WTC11 (cell line): ENCODE results near the gene ASIC3. TPM values are rescaled to one million over a fixed set of nuclear protein-coding genes. Genes with fewer than 3 reads are reported as not detected.

Experiments used
- ATF1 ChIP-seq: sonication (generic); formaldehyde crosslinking; IDR thresholded peaks from 2 replicates; pipeline ENCODE4 v1.8.1; 2023; ENCODE audit warnings: mild to moderate bottlenecking, moderate library complexity, missing genetic modification reagents
- CREB1 ChIP-seq: sonication (generic); formaldehyde crosslinking; IDR thresholded peaks from 2 replicates; pipeline ENCODE4 v1.8.0; 2023; ENCODE audit warnings: mild to moderate bottlenecking, missing genetic modification reagents
- ELF4 ChIP-seq: sonication (generic); formaldehyde crosslinking; IDR thresholded peaks from 2 replicates; pipeline ENCODE4 v1.8.1; 2022; ENCODE audit warnings: low read depth, mild to moderate bottlenecking, moderate library complexity, missing genetic modification reagents
- FOXK1 ChIP-seq: sonication (generic); formaldehyde crosslinking; IDR thresholded peaks from 2 replicates; pipeline ENCODE4 v1.8.0; 2022; ENCODE audit warnings: mild to moderate bottlenecking, moderate library complexity, missing genetic modification reagents
- KAT7 ChIP-seq: sonication (generic); formaldehyde crosslinking; IDR thresholded peaks from 2 replicates; pipeline ENCODE4 v1.8.1; 2023; ENCODE audit warnings: missing genetic modification reagents, mild to moderate bottlenecking, borderline replicate concordance
- MYBL2 ChIP-seq: sonication (generic); formaldehyde crosslinking; IDR thresholded peaks from 2 replicates; pipeline ENCODE4 v1.8.1; 2023; ENCODE audit warnings: mild to moderate bottlenecking, moderate library complexity, missing genetic modification reagents
- NFATC4 ChIP-seq: fragments of 250-450 bp; sonication (Bioruptor Pico); IDR thresholded peaks from 2 replicates; pipeline ENCODE4 v1.9.0; 2021; ENCODE audit warnings: mild to moderate bottlenecking
- NFYB ChIP-seq: sonication (generic); formaldehyde crosslinking; conservative IDR thresholded peaks from 2 replicates; pipeline ENCODE4 v1.8.0; 2022; ENCODE audit warnings: low read depth, missing genetic modification reagents
- ZBTB21 ChIP-seq: sonication (generic); formaldehyde crosslinking; IDR thresholded peaks from 2 replicates; pipeline ENCODE4 v1.8.1; 2023; ENCODE audit warnings: mild to moderate bottlenecking, missing genetic modification reagents, borderline replicate concordance
- ZNF121 ChIP-seq: sonication (generic); formaldehyde crosslinking; IDR thresholded peaks from 2 replicates; pipeline ENCODE4 v1.8.0; 2023; ENCODE audit warnings: missing genetic modification reagents
- ZNF219 ChIP-seq: sonication (generic); formaldehyde crosslinking; IDR thresholded peaks from 2 replicates; pipeline ENCODE4 v1.8.0; 2023; ENCODE audit warnings: missing genetic modification reagents, mild to moderate bottlenecking, borderline replicate concordance
- ZNF396 ChIP-seq: fragments of 250-450 bp; sonication (Bioruptor Pico); IDR thresholded peaks from 2 replicates; pipeline ENCODE4 v1.8.0; 2021; ENCODE audit warnings: mild to moderate bottlenecking, moderate library complexity, borderline replicate concordance
- ZNF423 ChIP-seq: fragments of 250-450 bp; sonication (Bioruptor Pico); IDR thresholded peaks from 2 replicates; pipeline ENCODE4 v2.1.2; 2022; ENCODE audit warnings: mild to moderate bottlenecking, moderate library complexity
- total RNA-seq: library from RNA; stranded (reverse); gene quantifications from 3 replicates; pipeline ENCODE4 v1.2.3, GENCODE V29; 2021
- TF ChIP-seq, protein P1 (sequence below): sonication (generic); formaldehyde crosslinking; IDR thresholded peaks from 2 replicates; pipeline ENCODE4 v1.8.1; 2023; ENCODE audit warnings: mild to moderate bottlenecking, moderate library complexity, missing genetic modification reagents
- TF ChIP-seq, protein P2 (sequence below): sonication (generic); formaldehyde crosslinking; IDR thresholded peaks from 2 replicates; pipeline ENCODE4 v1.8.0; 2022; ENCODE audit warnings: missing genetic modification reagents
- TF ChIP-seq, protein P3 (sequence below): sonication (generic); formaldehyde crosslinking; IDR thresholded peaks from 2 replicates; pipeline ENCODE4 v1.8.1; 2023; ENCODE audit warnings: mild to moderate bottlenecking, missing genetic modification reagents
- TF ChIP-seq, protein P4 (sequence below): fragments of 250-450 bp; sonication (Bioruptor Pico); IDR thresholded peaks from 2 replicates; pipeline ENCODE4 v1.9.0; 2021; ENCODE audit warnings: mild to moderate bottlenecking, borderline replicate concordance
- TF ChIP-seq, protein P5 (sequence below): sonication (generic); formaldehyde crosslinking; IDR thresholded peaks from 2 replicates; pipeline ENCODE4 v1.8.1; 2023; ENCODE audit warnings: mild to moderate bottlenecking, missing genetic modification reagents
- TF ChIP-seq, protein P6 (sequence below): sonication (generic); formaldehyde crosslinking; IDR thresholded peaks from 2 replicates; pipeline ENCODE4 v1.8.0; 2023; ENCODE audit warnings: mild to moderate bottlenecking, missing genetic modification reagents
- TF ChIP-seq, protein P7 (sequence below): sonication (generic); formaldehyde crosslinking; IDR thresholded peaks from 2 replicates; pipeline ENCODE4 v1.8.1; 2023; ENCODE audit warnings: mild to moderate bottlenecking, missing genetic modification reagents, moderate library complexity
- TF ChIP-seq, protein P8 (sequence below): sonication (generic); formaldehyde crosslinking; IDR thresholded peaks from 2 replicates; pipeline ENCODE4 v1.8.1; 2022; ENCODE audit warnings: low read depth, mild to moderate bottlenecking, moderate library complexity, missing genetic modification reagents, borderline replicate concordance

ASIC3 gene
- total RNA-seq, 1 experiment from 2014 or later, result 5.5 TPM

DNA sequence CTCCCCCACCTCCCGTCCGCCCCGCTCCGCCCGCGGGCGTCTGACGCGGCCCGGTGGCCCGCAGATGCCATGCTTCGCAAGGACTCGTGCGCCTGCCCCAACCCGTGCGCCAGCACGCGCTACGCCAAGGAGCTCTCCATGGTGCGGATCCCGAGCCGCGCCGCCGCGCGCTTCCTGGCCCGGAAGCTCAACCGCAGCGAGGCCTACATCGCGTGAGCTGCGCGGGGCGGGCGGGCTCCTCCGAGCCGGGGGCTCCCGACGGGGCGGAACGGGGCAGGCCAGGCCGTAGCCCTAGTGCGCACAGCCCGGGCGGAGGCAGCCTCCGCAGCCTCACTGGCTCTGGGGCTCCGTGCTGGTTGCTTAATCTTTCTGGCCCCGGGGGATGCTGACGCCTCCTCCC is 2.8 kb downstream of the ASIC3 start (continued):
- TF ChIP-seq, protein P1, sequence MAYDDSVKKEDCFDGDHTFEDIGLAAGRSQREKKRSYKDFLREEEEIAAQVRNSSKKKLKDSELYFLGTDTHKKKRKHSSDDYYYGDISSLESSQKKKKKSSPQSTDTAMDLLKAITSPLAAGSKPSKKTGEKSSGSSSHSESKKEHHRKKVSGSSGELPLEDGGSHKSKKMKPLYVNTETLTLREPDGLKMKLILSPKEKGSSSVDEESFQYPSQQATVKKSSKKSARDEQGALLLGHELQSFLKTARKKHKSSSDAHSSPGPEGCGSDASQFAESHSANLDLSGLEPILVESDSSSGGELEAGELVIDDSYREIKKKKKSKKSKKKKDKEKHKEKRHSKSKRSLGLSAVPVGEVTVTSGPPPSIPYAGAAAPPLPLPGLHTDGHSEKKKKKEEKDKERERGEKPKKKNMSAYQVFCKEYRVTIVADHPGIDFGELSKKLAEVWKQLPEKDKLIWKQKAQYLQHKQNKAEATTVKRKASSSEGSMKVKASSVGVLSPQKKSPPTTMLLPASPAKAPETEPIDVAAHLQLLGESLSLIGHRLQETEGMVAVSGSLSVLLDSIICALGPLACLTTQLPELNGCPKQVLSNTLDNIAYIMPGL (CRISPR knock-in tag), result peak; percentile 70; the same call in 1 of the 2 replicates
- TF ChIP-seq MYBL2 (CRISPR knock-in tag), result peak; percentile 95
- TF ChIP-seq NFYB, result peak; percentile 57
- no peak for TF ChIP-seq ZBTB21 (CRISPR knock-in tag)
- no peak for TF ChIP-seq NFATC4 (CRISPR knock-in tag)
- TF ChIP-seq, protein P2, sequence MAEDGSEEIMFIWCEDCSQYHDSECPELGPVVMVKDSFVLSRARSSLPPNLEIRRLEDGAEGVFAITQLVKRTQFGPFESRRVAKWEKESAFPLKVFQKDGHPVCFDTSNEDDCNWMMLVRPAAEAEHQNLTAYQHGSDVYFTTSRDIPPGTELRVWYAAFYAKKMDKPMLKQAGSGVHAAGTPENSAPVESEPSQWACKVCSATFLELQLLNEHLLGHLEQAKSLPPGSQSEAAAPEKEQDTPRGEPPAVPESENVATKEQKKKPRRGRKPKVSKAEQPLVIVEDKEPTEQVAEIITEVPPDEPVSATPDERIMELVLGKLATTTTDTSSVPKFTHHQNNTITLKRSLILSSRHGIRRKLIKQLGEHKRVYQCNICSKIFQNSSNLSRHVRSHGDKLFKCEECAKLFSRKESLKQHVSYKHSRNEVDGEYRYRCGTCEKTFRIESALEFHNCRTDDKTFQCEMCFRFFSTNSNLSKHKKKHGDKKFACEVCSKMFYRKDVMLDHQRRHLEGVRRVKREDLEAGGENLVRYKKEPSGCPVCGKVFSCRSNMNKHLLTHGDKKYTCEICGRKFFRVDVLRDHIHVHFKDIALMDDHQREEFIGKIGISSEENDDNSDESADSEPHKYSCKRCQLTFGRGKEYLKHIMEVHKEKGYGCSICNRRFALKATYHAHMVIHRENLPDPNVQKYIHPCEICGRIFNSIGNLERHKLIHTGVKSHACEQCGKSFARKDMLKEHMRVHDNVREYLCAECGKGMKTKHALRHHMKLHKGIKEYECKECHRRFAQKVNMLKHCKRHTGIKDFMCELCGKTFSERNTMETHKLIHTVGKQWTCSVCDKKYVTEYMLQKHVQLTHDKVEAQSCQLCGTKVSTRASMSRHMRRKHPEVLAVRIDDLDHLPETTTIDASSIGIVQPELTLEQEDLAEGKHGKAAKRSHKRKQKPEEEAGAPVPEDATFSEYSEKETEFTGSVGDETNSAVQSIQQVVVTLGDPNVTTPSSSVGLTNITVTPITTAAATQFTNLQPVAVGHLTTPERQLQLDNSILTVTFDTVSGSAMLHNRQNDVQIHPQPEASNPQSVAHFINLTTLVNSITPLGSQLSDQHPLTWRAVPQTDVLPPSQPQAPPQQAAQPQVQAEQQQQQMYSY, result peak; percentile 70
- TF ChIP-seq FOXK1 (CRISPR knock-in tag), result peak; percentile 98
- peak; percentile 91 for TF ChIP-seq ELF4 (CRISPR knock-in tag)
- TF ChIP-seq, protein P3, sequence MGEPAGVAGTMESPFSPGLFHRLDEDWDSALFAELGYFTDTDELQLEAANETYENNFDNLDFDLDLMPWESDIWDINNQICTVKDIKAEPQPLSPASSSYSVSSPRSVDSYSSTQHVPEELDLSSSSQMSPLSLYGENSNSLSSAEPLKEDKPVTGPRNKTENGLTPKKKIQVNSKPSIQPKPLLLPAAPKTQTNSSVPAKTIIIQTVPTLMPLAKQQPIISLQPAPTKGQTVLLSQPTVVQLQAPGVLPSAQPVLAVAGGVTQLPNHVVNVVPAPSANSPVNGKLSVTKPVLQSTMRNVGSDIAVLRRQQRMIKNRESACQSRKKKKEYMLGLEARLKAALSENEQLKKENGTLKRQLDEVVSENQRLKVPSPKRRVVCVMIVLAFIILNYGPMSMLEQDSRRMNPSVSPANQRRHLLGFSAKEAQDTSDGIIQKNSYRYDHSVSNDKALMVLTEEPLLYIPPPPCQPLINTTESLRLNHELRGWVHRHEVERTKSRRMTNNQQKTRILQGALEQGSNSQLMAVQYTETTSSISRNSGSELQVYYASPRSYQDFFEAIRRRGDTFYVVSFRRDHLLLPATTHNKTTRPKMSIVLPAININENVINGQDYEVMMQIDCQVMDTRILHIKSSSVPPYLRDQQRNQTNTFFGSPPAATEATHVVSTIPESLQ (CRISPR knock-in tag), result peak; percentile 73
- TF ChIP-seq, protein P4, sequence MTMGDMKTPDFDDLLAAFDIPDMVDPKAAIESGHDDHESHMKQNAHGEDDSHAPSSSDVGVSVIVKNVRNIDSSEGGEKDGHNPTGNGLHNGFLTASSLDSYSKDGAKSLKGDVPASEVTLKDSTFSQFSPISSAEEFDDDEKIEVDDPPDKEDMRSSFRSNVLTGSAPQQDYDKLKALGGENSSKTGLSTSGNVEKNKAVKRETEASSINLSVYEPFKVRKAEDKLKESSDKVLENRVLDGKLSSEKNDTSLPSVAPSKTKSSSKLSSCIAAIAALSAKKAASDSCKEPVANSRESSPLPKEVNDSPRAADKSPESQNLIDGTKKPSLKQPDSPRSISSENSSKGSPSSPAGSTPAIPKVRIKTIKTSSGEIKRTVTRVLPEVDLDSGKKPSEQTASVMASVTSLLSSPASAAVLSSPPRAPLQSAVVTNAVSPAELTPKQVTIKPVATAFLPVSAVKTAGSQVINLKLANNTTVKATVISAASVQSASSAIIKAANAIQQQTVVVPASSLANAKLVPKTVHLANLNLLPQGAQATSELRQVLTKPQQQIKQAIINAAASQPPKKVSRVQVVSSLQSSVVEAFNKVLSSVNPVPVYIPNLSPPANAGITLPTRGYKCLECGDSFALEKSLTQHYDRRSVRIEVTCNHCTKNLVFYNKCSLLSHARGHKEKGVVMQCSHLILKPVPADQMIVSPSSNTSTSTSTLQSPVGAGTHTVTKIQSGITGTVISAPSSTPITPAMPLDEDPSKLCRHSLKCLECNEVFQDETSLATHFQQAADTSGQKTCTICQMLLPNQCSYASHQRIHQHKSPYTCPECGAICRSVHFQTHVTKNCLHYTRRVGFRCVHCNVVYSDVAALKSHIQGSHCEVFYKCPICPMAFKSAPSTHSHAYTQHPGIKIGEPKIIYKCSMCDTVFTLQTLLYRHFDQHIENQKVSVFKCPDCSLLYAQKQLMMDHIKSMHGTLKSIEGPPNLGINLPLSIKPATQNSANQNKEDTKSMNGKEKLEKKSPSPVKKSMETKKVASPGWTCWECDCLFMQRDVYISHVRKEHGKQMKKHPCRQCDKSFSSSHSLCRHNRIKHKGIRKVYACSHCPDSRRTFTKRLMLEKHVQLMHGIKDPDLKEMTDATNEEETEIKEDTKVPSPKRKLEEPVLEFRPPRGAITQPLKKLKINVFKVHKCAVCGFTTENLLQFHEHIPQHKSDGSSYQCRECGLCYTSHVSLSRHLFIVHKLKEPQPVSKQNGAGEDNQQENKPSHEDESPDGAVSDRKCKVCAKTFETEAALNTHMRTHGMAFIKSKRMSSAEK (CRISPR knock-in tag), result no peak
- TF ChIP-seq ZNF219 (CRISPR knock-in tag), result peak; percentile 95; the same call in 1 of the 2 replicates
- TF ChIP-seq ZNF121 (CRISPR knock-in tag), result no peak; the same call in 1 of the 2 replicates
- TF ChIP-seq, protein P5, sequence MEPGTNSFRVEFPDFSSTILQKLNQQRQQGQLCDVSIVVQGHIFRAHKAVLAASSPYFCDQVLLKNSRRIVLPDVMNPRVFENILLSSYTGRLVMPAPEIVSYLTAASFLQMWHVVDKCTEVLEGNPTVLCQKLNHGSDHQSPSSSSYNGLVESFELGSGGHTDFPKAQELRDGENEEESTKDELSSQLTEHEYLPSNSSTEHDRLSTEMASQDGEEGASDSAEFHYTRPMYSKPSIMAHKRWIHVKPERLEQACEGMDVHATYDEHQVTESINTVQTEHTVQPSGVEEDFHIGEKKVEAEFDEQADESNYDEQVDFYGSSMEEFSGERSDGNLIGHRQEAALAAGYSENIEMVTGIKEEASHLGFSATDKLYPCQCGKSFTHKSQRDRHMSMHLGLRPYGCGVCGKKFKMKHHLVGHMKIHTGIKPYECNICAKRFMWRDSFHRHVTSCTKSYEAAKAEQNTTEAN, result peak; percentile 97
- TF ChIP-seq, protein P6, sequence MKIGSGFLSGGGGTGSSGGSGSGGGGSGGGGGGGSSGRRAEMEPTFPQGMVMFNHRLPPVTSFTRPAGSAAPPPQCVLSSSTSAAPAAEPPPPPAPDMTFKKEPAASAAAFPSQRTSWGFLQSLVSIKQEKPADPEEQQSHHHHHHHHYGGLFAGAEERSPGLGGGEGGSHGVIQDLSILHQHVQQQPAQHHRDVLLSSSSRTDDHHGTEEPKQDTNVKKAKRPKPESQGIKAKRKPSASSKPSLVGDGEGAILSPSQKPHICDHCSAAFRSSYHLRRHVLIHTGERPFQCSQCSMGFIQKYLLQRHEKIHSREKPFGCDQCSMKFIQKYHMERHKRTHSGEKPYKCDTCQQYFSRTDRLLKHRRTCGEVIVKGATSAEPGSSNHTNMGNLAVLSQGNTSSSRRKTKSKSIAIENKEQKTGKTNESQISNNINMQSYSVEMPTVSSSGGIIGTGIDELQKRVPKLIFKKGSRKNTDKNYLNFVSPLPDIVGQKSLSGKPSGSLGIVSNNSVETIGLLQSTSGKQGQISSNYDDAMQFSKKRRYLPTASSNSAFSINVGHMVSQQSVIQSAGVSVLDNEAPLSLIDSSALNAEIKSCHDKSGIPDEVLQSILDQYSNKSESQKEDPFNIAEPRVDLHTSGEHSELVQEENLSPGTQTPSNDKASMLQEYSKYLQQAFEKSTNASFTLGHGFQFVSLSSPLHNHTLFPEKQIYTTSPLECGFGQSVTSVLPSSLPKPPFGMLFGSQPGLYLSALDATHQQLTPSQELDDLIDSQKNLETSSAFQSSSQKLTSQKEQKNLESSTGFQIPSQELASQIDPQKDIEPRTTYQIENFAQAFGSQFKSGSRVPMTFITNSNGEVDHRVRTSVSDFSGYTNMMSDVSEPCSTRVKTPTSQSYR (CRISPR knock-in tag), result peak; percentile 97
- TF ChIP-seq CREB1 (CRISPR knock-in tag), result peak; percentile 96
- no peak for TF ChIP-seq ZNF396 (CRISPR knock-in tag)
- peak; percentile 93; the same call in 1 of the 2 replicates for TF ChIP-seq ATF1 (CRISPR knock-in tag)
- TF ChIP-seq, protein P7, sequence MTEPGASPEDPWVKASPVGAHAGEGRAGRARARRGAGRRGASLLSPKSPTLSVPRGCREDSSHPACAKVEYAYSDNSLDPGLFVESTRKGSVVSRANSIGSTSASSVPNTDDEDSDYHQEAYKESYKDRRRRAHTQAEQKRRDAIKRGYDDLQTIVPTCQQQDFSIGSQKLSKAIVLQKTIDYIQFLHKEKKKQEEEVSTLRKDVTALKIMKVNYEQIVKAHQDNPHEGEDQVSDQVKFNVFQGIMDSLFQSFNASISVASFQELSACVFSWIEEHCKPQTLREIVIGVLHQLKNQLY, result peak; percentile 97
- peak; percentile 99 for TF ChIP-seq KAT7 (CRISPR knock-in tag)
- TF ChIP-seq, protein P8, sequence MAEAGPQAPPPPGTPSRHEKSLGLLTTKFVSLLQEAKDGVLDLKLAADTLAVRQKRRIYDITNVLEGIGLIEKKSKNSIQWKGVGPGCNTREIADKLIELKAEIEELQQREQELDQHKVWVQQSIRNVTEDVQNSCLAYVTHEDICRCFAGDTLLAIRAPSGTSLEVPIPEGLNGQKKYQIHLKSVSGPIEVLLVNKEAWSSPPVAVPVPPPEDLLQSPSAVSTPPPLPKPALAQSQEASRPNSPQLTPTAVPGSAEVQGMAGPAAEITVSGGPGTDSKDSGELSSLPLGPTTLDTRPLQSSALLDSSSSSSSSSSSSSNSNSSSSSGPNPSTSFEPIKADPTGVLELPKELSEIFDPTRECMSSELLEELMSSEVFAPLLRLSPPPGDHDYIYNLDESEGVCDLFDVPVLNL, result peak; percentile 94
- TF ChIP-seq ZNF423 (CRISPR knock-in tag), result no peak
